Measurements from ENCODE around the gene LRMDA. TPM values are rescaled to one million over a fixed set of nuclear protein-coding genes. Genes with fewer than 3 reads are reported as not detected.

Gene LRMDA
- total and polyA plus RNA-seq, 7 donors, result 2.8 to 22.2 (median 9.0) TPM

DNA sequence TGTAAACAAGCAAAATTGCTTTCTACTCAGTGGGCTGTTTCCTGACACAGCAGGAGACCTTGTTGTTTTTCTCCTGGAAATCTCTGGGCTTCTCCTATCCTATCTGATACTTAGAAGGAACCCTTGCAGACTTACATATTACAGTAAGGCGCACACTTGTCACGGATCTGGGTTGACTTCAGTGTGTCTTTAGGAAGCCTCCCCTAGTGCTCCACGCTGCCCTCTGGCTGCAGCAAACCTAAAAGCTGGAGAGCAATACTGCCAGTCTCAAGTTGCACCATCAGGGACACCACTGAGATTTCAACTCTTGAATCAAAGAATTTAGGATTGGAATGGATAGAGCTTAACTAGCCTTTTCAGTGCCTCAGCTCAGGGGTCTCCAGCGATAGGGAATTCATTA, 495.3 kb downstream of the LRMDA start:
- intact Hi-C loops (cut with DNase I), result loop anchor here (5.0 to 10.0 kb wide), 2 partner anchors 524 to 618 kb away; partner anchors contain the start of gene ZNF503
- no peak for TF ChIP-seq POLR2AphosphoS5 (IDR thresholded peaks at IDR 0.05)
- TF ChIP-seq, protein P1, sequence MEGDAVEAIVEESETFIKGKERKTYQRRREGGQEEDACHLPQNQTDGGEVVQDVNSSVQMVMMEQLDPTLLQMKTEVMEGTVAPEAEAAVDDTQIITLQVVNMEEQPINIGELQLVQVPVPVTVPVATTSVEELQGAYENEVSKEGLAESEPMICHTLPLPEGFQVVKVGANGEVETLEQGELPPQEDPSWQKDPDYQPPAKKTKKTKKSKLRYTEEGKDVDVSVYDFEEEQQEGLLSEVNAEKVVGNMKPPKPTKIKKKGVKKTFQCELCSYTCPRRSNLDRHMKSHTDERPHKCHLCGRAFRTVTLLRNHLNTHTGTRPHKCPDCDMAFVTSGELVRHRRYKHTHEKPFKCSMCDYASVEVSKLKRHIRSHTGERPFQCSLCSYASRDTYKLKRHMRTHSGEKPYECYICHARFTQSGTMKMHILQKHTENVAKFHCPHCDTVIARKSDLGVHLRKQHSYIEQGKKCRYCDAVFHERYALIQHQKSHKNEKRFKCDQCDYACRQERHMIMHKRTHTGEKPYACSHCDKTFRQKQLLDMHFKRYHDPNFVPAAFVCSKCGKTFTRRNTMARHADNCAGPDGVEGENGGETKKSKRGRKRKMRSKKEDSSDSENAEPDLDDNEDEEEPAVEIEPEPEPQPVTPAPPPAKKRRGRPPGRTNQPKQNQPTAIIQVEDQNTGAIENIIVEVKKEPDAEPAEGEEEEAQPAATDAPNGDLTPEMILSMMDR (IDR thresholded peaks at IDR 0.05), result peak in 1 of 4 experiments; percentile 16
- Histone ChIP-seq H3K27ac (no peak overlapping the region), H3K4me3 (no peak overlapping the region), H3K4me1 (no peaks in the 10 kb centered on the region), H3K9me3 (no peaks in the 10 kb centered on the region), H3K36me3 (no peaks in the 10 kb centered on the region), H3K27me3 (no peaks in the 10 kb centered on the region)
- WGBS, 2 donors, result 51 to 93% methylated on average over 4 of the region's 4 CpGs
- DNase-seq, result peak; percentile 74

DNA sequence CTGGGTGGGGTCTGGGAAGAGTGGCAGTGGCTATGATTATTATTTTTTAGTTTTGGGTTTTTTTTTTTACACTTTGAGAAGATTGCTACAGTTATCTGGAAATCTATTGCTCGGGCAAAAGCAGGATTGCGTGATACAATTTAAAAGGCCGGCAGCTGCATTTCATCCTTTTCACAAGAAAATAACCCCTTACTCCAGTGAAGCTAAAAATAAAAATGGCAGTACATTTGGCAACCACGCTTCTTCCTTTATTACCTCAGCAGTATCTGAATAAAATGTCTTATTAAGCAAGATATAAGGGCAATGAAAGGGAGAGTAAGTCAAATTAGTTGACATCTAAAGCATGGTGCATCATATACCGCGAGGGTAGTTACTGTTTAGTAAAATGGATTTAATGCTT, 496.8 kb downstream of the LRMDA start:
- intact Hi-C loops (cut with DNase I), result loop anchor here (5.0 to 10.0 kb wide), 2 partner anchors 526 to 617 kb away; partner anchors contain the start of gene ZNF503
- TF ChIP-seq EP300 (IDR thresholded peaks at IDR 0.05), result no peak
- no peak for TF ChIP-seq POLR2AphosphoS5 (IDR thresholded peaks at IDR 0.05)
- TF ChIP-seq POLR2A (IDR thresholded peaks at IDR 0.05), result no peak
- TF ChIP-seq, protein P1 (IDR thresholded peaks at IDR 0.05), result no peak
- H3K9me3 ChIP-seq, result no peaks in the 10 kb centered on the region
- no peak overlapping the region for H3K27ac ChIP-seq
- H3K27me3 ChIP-seq, result no peaks in the 10 kb centered on the region
- DNase-seq, result no peak
- H3K4me1 ChIP-seq, result no peaks in the 10 kb centered on the region
- WGBS, 2 donors, result 94 to 95% methylated on average over 6 of the region's 6 CpGs
- no peaks in the 10 kb centered on the region for H3K36me3 ChIP-seq
- no peak overlapping the region for H3K4me3 ChIP-seq

DNA sequence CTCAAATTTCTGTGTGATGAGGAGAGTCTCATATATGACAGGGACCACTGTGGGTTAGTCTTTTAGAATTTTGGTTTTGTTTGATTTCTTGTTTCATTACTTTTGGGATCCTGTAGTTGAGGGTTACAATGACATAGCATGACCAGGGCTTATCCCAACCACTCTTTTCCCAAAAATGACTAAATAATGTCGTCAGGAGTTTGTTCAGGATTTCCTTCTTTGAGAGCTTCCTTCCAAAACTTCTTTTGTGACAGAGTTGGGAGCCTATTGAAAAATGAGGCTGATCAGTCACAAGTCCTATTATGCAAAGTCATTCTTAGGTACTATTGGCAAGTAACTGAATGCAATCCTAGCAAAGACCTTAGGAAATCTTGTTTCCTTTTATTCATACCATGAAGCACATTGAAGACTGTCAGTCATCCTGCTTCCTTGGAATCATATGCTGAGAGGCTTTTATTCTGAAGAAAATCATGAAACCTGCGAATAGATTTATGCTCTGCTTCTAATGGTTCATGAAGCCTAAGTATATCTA, 498.3 kb downstream of the LRMDA start:
- Histone ChIP-seq H3K27ac (no peak overlapping the region), H3K27me3 (no peaks in the 10 kb centered on the region), H3K9me3 (no peaks in the 10 kb centered on the region), H3K36me3 (no peaks in the 10 kb centered on the region), H3K4me1 (no peaks in the 10 kb centered on the region), H3K4me3 (no peak overlapping the region)
- no peak for DNase-seq
- 80 to 87% methylated on average over 2 of the region's 2 CpGs for WGBS, 2 donors
- intact Hi-C loops (cut with DNase I), result loop anchor here (5.0 to 10.0 kb wide), 2 partner anchors 527 to 615 kb away; partner anchors contain the start of gene ZNF503
- TF ChIP-seq POLR2AphosphoS5 (IDR thresholded peaks at IDR 0.05), result no peak
- TF ChIP-seq EP300 (IDR thresholded peaks at IDR 0.05), result no peak
- no peak for TF ChIP-seq POLR2A (IDR thresholded peaks at IDR 0.05)
- TF ChIP-seq, protein P1 (IDR thresholded peaks at IDR 0.05), result no peak

DNA sequence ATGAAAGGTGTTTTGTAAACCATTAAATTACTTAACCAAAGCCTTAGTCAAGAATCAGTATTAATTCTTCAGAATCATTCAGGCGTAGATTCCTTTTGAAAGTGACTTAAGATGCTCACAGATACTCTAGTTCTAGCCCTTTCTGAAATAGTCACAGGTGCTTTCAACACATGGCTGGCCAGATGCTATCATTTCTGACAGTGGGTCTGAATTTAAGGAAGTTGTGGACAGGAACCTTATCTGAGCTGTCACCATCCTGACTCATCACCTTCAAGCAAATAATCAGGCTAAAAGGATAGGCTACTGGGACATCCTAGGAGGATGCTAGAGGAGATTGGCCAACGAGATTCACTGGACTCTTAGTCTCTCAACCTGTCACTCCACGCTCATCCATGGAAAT, 501.5 kb downstream of the LRMDA start:
- H3K36me3 ChIP-seq, result no peaks in the 10 kb centered on the region
- 74 to 84% methylated on average over 3 of the region's 3 CpGs for WGBS, 2 donors
- intact Hi-C loops (cut with DNase I), result no loop called here
- TF ChIP-seq, protein P1 (IDR thresholded peaks at IDR 0.05), result no peak
- H3K27me3 ChIP-seq, result no peaks in the 10 kb centered on the region
- no peak overlapping the region for H3K4me3 ChIP-seq
- H3K4me1 ChIP-seq, result no peaks in the 10 kb centered on the region
- no peaks in the 10 kb centered on the region for H3K9me3 ChIP-seq
- no peak for DNase-seq
- no peak overlapping the region for H3K27ac ChIP-seq

DNA sequence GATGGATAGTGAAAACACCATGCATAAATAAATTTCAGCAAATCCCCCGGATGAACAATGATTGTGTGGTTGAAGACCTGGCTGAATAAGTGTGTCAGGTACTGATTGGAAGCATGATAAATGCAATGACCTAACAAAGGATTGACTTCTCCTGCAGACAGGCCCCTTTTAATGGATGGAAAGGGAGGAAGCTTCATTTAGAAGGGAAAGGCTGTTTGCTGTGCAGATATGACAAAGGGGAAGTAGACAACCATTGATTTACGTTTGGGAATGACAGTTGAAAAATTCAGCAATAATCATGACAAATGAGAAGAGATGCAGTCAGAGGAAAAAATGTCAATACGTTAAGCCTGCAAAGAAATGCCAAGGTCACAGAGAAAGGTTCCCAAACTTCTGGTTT, 503.8 kb downstream of the LRMDA start:
- no peak for DNase-seq
- H3K4me3 ChIP-seq, result no peak overlapping the region
- TF ChIP-seq POLR2AphosphoS5 (IDR thresholded peaks at IDR 0.05), result no peak
- H3K9me3 ChIP-seq, result no peaks in the 10 kb centered on the region
- H3K4me1 ChIP-seq, result no peaks in the 10 kb centered on the region
- H3K27ac ChIP-seq, result no peak overlapping the region
- intact Hi-C loops (cut with DNase I), result no loop called here
- 46 to 63% methylated on average over 3 of the region's 3 CpGs for WGBS, 2 donors
- no peaks in the 10 kb centered on the region for H3K27me3 ChIP-seq
- H3K36me3 ChIP-seq, result no peaks in the 10 kb centered on the region

Data from sigmoid colon (tissue), 7 donors.